Activated CD4-positive, alpha-beta T cell treated with anti-CD3 and anti-CD28 coated beads for 4 hours (primary cell): ENCODE measurements around the gene CMIP.

Experiments
- DNase-seq, 2 donors: peaks; one replicate each; pipeline ENCODE4 v3.0.0-alpha.2; 2020

CMIP gene

GRCh38 chr16:81448154-81449131 is 3.8 kb downstream of the CMIP start:
- no peak for DNase-seq

- DNase-seq: no peak
Observed at GRCh38 chr16:81449241-81449640, 4.6 kb downstream of the CMIP start.

GRCh38 chr16:81449899-81450608 is 5.4 kb downstream of the CMIP start:
- DNase-seq: no peak

GRCh38 chr16:81450783-81451491 is 6.3 kb downstream of the CMIP start:
- no peak for DNase-seq

- DNase-seq: peak; percentile 30 to 50
Observed at GRCh38 chr16:81451753-81452680, 7.4 kb downstream of the CMIP start.

- no peak for DNase-seq
Observed at GRCh38 chr16:81453091-81453728, 8.6 kb downstream of the CMIP start.

- DNase-seq: no peak
Observed at GRCh38 chr16:81454044-81454443, 9.4 kb downstream of the CMIP start.

GRCh38 chr16:81455006-81455405 is 10.4 kb downstream of the CMIP start:
- no peak for DNase-seq

- no peak for DNase-seq
Observed at GRCh38 chr16:81455720-81456494, 11.3 kb downstream of the CMIP start.

- DNase-seq: no peak
Observed at GRCh38 chr16:81456523-81457325, 12.1 kb downstream of the CMIP start.

- DNase-seq: no peak
Observed at GRCh38 chr16:81457326-81458133, 12.9 kb downstream of the CMIP start.

- no peak for DNase-seq
Observed at GRCh38 chr16:81458149-81458669, 13.6 kb downstream of the CMIP start.

GRCh38 chr16:81458827-81459598 is 14.4 kb downstream of the CMIP start:
- no peak for DNase-seq

- no peak for DNase-seq
Observed at GRCh38 chr16:81460075-81460474, 15.5 kb downstream of the CMIP start.

- DNase-seq: no peak
Observed at GRCh38 chr16:81461243-81461642, 16.6 kb downstream of the CMIP start.

- no peak for DNase-seq
Observed at GRCh38 chr16:81461766-81462165, 17.2 kb downstream of the CMIP start.

- DNase-seq: no peak
Observed at GRCh38 chr16:81462683-81463082, 18.1 kb downstream of the CMIP start.

GRCh38 chr16:81463296-81463890 is 18.8 kb downstream of the CMIP start:
- DNase-seq: no peak
